SK-N-SH (cell line): ENCODE data around the gene IRX2.

Experiments
- CHD2 ChIP-seq: fragments of 150-350 bp; IDR thresholded peaks from 2 replicates; pipeline ENCODE4 v1.6.1; 2018; ENCODE audit warnings: low read length; ENCODE audit not compliant: partially characterized antibody
- EP300 ChIP-seq, 2 experiments: IDR thresholded peaks; 2 replicates each; pipeline versions ENCODE4 v1.4.0 to v1.6.1; 2012; ENCODE audit warnings: borderline replicate concordance in 1 of 2, low read depth in 1 of 2, low read length in 1 of 2
- EZH2phosphoT487 ChIP-seq: fragments of 200-600 bp; sonication (generic); IDR thresholded peaks from 2 replicates; pipeline ENCODE4 v1.6.1; 2017; ENCODE audit warnings: low read depth, mixed run types, mild to moderate bottlenecking, antibody characterized with exemption, moderate library complexity, borderline replicate concordance
- GABPA ChIP-seq: IDR thresholded peaks from 2 replicates; pipeline ENCODE4 v1.4.0; 2012; ENCODE audit warnings: low read depth, mild to moderate bottlenecking
- NFIC ChIP-seq: IDR thresholded peaks from 2 replicates; pipeline ENCODE4 v1.4.0; 2012; ENCODE audit warnings: borderline replicate concordance
- POLR2AphosphoS5 ChIP-seq: IDR thresholded peaks from 2 replicates; pipeline ENCODE4 v1.6.1; 2012; ENCODE audit warnings: low read depth, low read length
- RAD21 ChIP-seq: IDR thresholded peaks from 2 replicates; pipeline ENCODE4 v1.6.1; 2012; ENCODE audit warnings: mild to moderate bottlenecking, low read length
- RFX5 ChIP-seq: IDR thresholded peaks from 2 replicates; pipeline ENCODE4 v1.6.1; 2012; ENCODE audit warnings: mild to moderate bottlenecking, improper control_type of control experiment, low read length
- USF2 ChIP-seq: fragments of 150-350 bp; IDR thresholded peaks from 2 replicates; pipeline ENCODE4 v1.6.1; 2017; ENCODE audit warnings: antibody characterized with exemption, low read length, low read depth, borderline replicate concordance
- YY1 ChIP-seq: IDR thresholded peaks from 2 replicates; pipeline ENCODE4 v1.4.0; 2012; ENCODE audit warnings: low read depth, mild to moderate bottlenecking
- TF ChIP-seq, protein P1 (sequence below): fragments of 200-600 bp; sonication (generic); IDR thresholded peaks from 2 replicates; pipeline ENCODE4 v1.6.1; 2017; ENCODE audit warnings: antibody characterized with exemption, mild to moderate bottlenecking, moderate library complexity
- TF ChIP-seq, protein P2 (sequence below): IDR thresholded peaks from 2 replicates; pipeline ENCODE4 v1.6.1; 2012; ENCODE audit warnings: mild to moderate bottlenecking, low read depth, low read length, moderate library complexity
- TF ChIP-seq, protein P3 (sequence below): IDR thresholded peaks from 2 replicates; pipeline ENCODE4 v1.4.0; 2012; ENCODE audit warnings: low read depth
- TF ChIP-seq, protein P4 (sequence below): IDR thresholded peaks from 2 replicates; pipeline ENCODE4 v1.4.0; 2012; ENCODE audit warnings: low read depth, borderline replicate concordance

DNA sequence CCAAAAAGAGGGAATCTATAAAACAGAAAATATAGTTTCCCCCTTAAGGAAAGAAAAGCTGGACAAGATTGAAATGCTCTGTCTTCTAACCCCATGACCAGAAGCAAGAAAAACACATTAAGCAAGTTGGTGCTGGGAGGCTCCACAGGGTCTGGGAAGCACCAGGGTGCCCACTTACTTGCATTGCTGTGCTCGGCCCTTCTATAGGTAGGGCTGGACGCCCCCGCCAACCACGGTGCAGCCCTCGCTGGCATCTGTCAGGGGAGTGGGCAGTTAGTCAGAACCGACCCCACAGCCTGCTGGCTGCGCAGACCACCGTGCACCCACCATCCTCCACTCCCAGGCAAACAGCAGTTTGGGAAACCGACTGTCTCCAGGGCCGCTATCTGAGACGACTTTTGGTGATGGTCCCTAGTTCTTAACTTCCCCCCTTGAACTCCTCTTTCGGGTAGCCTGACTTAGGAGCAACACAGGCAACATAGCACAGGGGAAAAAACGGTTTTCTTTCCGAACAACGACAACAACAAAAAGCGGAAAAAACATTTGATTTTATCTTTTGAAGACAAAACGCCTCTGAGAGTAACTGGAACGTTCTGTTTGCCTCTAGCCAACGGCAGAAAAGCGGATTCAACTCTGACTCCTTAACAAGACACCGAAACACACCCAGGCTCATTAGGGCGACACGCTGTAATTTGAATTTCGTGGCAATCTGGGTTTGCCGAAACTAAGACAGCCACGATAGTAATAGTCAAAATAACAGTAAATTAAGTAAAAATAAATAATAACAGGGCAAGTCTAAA is 3.9 kb downstream of the IRX2 start:
- TF ChIP-seq, protein P1, sequence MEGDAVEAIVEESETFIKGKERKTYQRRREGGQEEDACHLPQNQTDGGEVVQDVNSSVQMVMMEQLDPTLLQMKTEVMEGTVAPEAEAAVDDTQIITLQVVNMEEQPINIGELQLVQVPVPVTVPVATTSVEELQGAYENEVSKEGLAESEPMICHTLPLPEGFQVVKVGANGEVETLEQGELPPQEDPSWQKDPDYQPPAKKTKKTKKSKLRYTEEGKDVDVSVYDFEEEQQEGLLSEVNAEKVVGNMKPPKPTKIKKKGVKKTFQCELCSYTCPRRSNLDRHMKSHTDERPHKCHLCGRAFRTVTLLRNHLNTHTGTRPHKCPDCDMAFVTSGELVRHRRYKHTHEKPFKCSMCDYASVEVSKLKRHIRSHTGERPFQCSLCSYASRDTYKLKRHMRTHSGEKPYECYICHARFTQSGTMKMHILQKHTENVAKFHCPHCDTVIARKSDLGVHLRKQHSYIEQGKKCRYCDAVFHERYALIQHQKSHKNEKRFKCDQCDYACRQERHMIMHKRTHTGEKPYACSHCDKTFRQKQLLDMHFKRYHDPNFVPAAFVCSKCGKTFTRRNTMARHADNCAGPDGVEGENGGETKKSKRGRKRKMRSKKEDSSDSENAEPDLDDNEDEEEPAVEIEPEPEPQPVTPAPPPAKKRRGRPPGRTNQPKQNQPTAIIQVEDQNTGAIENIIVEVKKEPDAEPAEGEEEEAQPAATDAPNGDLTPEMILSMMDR, result no peak
- TF ChIP-seq CHD2, result no peak
- TF ChIP-seq GABPA, result no peak
- no peak for TF ChIP-seq EZH2phosphoT487
- TF ChIP-seq RAD21, result no peak
- TF ChIP-seq, protein P2, sequence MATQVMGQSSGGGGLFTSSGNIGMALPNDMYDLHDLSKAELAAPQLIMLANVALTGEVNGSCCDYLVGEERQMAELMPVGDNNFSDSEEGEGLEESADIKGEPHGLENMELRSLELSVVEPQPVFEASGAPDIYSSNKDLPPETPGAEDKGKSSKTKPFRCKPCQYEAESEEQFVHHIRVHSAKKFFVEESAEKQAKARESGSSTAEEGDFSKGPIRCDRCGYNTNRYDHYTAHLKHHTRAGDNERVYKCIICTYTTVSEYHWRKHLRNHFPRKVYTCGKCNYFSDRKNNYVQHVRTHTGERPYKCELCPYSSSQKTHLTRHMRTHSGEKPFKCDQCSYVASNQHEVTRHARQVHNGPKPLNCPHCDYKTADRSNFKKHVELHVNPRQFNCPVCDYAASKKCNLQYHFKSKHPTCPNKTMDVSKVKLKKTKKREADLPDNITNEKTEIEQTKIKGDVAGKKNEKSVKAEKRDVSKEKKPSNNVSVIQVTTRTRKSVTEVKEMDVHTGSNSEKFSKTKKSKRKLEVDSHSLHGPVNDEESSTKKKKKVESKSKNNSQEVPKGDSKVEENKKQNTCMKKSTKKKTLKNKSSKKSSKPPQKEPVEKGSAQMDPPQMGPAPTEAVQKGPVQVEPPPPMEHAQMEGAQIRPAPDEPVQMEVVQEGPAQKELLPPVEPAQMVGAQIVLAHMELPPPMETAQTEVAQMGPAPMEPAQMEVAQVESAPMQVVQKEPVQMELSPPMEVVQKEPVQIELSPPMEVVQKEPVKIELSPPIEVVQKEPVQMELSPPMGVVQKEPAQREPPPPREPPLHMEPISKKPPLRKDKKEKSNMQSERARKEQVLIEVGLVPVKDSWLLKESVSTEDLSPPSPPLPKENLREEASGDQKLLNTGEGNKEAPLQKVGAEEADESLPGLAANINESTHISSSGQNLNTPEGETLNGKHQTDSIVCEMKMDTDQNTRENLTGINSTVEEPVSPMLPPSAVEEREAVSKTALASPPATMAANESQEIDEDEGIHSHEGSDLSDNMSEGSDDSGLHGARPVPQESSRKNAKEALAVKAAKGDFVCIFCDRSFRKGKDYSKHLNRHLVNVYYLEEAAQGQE, result no peak
- TF ChIP-seq NFIC, result no peak
- no peak for TF ChIP-seq POLR2AphosphoS5
- TF ChIP-seq, protein P3, sequence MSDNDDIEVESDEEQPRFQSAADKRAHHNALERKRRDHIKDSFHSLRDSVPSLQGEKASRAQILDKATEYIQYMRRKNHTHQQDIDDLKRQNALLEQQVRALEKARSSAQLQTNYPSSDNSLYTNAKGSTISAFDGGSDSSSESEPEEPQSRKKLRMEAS, result no peak
- no peak for TF ChIP-seq USF2
- TF ChIP-seq YY1, result no peak
- no peak for TF ChIP-seq EP300 (IDR thresholded peaks at IDR 0.05; ENCODE audit: borderline replicate concordance in 1 of 2, low read depth in 1 of 2, low read length in 1 of 2)
- TF ChIP-seq RFX5, result no peak
- TF ChIP-seq, protein P4, sequence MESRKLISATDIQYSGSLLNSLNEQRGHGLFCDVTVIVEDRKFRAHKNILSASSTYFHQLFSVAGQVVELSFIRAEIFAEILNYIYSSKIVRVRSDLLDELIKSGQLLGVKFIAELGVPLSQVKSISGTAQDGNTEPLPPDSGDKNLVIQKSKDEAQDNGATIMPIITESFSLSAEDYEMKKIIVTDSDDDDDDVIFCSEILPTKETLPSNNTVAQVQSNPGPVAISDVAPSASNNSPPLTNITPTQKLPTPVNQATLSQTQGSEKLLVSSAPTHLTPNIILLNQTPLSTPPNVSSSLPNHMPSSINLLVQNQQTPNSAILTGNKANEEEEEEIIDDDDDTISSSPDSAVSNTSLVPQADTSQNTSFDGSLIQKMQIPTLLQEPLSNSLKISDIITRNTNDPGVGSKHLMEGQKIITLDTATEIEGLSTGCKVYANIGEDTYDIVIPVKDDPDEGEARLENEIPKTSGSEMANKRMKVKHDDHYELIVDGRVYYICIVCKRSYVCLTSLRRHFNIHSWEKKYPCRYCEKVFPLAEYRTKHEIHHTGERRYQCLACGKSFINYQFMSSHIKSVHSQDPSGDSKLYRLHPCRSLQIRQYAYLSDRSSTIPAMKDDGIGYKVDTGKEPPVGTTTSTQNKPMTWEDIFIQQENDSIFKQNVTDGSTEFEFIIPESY, result no peak
